Endothelial cell of umbilical vein (primary cell): ENCODE results near the gene TRERF1.

Experiments used
- CTCF ChIP-seq, 2 donors: IDR thresholded peaks; 1 replicate in 1 of 2; 2 replicates in 1 of 2; pipeline ENCODE4 v1.5.1; 2011; ENCODE audit warnings: low read length in 2 of 2, mild to moderate bottlenecking in 2 of 2, moderate library complexity in 2 of 2, control low read depth in 1 of 2, inconsistent platforms in 1 of 2, low read depth in 1 of 2; ENCODE audit not compliant: insufficient read depth in 1 of 2; ENCODE audit errors: extremely low read depth in 1 of 2
- EZH2 ChIP-seq: IDR thresholded peaks from 2 replicates; pipeline ENCODE4 v1.6.1; 2012; ENCODE audit warnings: borderline replicate concordance, low read depth, mild to moderate bottlenecking, moderate library complexity, low read length, inconsistent platforms; ENCODE audit not compliant: severe bottlenecking
- GATA2 ChIP-seq: IDR thresholded peaks from 2 replicates; pipeline ENCODE4 v1.7.0; 2011; ENCODE audit warnings: low read depth, mild to moderate bottlenecking, moderate library complexity, mixed read lengths, low read length; ENCODE audit not compliant: insufficient read length, insufficient read depth
- MAX ChIP-seq: IDR thresholded peaks from 2 replicates; pipeline ENCODE4 v1.6.1; 2011; ENCODE audit not compliant: insufficient read depth, insufficient read length
- MYC ChIP-seq: IDR thresholded peaks from one replicate; pipeline ENCODE4 v1.6.1; 2011; ENCODE audit warnings: mild to moderate bottlenecking, low read depth, low read length
- POLR2A ChIP-seq: IDR thresholded peaks from 2 replicates; pipeline ENCODE4 v1.6.1; 2012; ENCODE audit warnings: low read depth, mild to moderate bottlenecking, control low read depth, low read length
- POLR2AphosphoS5 ChIP-seq: IDR thresholded peaks from 2 replicates; pipeline ENCODE4 v1.6.1; 2012; ENCODE audit warnings: low read depth, mild to moderate bottlenecking, control low read depth, low read length, moderate library complexity; ENCODE audit not compliant: insufficient read depth

GRCh38 chr6:42449917-42450476 lies 1.7 kb downstream of the TRERF1 start:
- TF ChIP-seq CTCF (IDR thresholded peaks at IDR 0.05; ENCODE audit: extremely low read depth in 1 of 2, insufficient read depth in 1 of 2, low read depth in 1 of 2, low read length in 2 of 2) (no peak), POLR2A (no peak), MYC (no peak), EZH2 (no peak), POLR2AphosphoS5 (no peak), MAX (no peak), GATA2 (no peak)
